GM18517 (cell line): ENCODE measurements around the gene CD164.
A peak's percentile ranks its signal among the peaks of the same experiment; 100 is the strongest.

ENCODE experiments used
- ATAC-seq: cut with Tn5 transposase; IDR thresholded peaks from one replicate; pipeline ENCODE4 v1.9.1; 2021; ENCODE audit warnings: mild to moderate bottlenecking, moderate library complexity; ENCODE audit not compliant: unreplicated experiment

Gene CD164

DNA sequence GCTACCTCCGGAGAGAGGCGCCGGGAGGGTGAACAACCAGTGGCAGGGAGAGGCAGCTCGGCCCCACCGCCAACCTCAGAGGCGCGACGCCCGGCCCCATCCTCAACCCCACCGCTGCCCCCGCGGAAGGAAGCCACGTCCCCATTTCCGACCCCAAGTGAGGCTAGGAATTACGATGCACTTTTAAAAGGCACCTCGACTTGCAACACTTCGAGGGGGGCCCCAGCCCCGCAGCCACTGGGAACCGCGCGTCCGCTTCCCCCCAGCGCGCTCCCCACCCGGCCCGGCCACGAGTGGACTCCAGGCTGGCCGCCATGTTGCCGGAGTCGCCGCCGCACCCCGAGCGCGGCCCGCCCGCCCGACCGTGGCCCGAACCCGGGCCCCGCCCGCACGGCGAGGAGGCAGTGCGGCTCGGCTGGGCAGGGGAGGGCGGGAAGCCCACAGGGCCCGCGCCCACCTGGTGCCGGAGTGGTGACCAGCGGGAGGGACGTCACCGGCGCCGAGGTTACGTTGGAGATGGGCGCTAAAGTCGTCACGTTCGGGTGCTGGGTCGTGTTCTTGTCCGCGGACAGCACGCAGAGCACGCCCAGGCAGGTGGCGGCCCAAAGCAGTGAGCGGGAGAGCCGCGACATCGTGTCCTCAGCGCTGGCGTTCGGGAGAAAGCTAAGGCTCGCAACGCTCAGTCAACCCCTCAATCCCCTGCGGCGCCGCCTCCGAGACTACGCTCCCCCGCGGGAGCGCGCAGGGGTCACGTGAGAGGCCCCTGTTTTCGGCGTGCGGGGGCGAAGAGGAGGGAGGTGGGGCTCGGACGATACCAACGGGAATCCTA, at the start of gene CD164:
Gene CD164 (minus strand): TSS at position 721 of the 829 bp plus-strand sequence. CDS start 89 bp downstream, at position 632.
- ATAC-seq: peak; percentile 34

GRCh38 chr6:109429496-109429895, 47.2 kb upstream of the CD164 start:
- ATAC-seq: no peak

GRCh38 chr6:109428889-109429477, 46.7 kb upstream of the CD164 start:
- ATAC-seq: no peak

DNA sequence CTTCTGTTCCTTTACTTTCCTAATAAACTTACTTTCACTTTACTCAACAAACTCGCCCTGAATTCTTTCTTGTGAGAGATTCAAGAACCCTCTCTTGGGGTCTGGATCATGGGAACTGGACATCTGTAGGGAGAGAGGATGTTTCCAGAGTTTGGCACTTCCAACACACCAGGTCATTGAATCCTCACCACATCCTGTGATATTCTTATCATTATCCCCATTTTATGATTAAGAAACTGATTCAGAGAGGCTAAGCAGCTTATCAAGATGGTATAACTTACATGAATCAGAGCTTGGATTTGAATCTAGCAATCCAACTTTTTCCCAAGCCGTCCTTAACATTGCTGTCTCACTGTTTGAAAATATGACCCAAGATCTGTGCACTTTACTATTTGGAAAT, 42.7 kb upstream of the CD164 start:
- no peak for ATAC-seq

- no peak for ATAC-seq
Observed at GRCh38 chr6:109421184-109421583, 38.9 kb upstream of the CD164 start.

- no peak for ATAC-seq
Observed at GRCh38 chr6:109420751-109421150, 38.5 kb upstream of the CD164 start.

- ATAC-seq: no peak
Observed at GRCh38 chr6:109417646-109418045, 35.4 kb upstream of the CD164 start.

DNA sequence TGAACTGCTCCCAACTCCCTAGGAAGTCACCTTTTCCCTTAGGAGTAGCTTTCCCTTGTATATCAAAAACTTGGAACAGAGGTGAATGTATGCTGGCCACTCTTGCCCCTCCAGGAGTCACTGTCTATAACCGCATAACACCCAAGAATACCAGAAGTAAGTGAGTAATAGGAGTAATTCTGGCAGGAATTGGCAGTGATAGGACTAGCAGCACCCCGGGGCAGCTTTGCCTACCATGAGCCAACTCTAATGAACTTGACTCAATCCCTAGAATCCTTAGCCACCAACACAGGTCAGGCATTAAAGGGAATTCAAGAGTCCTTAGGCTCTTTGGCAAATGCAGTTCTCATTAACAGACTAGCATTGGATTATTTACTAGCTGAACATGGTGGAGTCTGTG, 28.8 kb upstream of the CD164 start:
- ATAC-seq: no peak

DNA sequence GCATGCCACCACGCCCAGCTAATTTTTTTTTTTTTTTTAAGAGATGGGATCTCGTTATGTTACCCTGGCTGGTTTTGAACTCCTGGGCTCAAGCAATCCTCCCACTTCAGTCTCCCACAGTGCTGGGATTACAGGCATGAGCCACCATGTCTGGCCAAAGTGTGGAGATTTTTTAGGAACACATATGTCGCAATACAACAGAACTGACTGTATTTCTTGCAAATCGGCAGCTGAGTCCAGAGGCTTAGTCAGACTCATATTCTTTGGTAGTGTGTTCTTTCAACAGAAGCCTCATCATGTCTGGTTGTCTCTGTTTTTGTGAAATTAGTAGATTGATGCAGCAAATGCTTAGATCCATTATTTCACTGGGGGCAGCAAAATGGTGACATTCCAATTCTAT, 23.9 kb upstream of the CD164 start:
- no peak for ATAC-seq

GRCh38 chr6:109397020-109397419, 14.8 kb upstream of the CD164 start:
- no peak for ATAC-seq

DNA sequence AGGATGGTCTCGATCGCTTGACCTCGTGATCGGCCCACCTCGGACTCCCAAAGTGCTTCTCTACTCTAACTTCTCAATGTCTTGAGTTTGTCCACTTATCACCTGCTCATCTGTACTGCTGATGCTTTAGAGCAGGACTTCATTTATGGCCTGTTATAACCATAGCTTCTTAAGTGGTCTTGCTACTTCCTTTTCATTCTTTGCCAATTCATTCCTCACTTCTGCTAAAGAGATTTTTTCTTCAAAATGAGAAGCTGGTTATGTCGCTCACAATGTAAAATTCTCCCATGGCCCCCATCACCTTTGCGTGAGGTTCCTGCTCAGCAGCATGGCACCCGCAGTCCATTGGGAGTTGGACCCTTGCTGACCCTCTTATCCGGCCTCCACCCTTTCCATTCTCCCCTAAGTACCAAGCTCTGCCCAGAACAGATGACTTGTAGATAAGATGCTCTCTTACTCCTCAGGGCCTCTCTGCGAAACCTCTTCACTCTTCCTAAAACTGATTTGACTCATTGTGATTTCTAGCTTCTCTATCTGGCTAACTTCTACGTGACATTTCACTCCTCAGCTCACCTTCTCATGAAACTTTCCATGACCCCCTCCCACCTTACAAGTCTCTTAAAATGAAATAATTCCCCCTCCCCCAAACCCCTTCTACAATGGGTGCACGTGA, 13.9 kb upstream of the CD164 start:
- ATAC-seq: no peak

DNA sequence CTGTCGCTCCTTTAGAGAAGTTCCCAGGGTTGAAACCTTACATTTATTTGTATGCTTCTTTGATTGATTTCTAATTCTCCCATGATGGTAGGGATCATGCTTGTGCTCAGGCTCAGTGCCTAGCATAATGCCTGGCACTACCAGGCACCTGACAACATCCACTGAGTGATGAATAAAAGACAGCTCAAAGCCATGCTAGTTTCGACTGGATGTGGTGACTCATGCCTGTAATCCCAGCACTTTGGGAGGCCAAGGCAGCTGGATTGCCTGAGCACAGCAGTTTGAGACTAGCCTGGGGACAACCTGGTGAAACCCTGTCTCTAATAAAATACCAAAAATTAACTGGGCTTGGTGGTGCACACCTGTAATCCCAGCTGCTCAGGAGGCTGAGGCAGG, 11.6 kb upstream of the CD164 start:
- no peak for ATAC-seq

GRCh38 chr6:109393157-109393885, 11.1 kb upstream of the CD164 start:
- no peak for ATAC-seq

- ATAC-seq: no peak
Observed at GRCh38 chr6:109389650-109390274, 7.5 kb upstream of the CD164 start.

GRCh38 chr6:109388265-109388664, 6.0 kb upstream of the CD164 start:
- no peak for ATAC-seq

- ATAC-seq: no peak
Observed at GRCh38 chr6:109383438-109383940, 1.2 kb upstream of the CD164 start.

DNA sequence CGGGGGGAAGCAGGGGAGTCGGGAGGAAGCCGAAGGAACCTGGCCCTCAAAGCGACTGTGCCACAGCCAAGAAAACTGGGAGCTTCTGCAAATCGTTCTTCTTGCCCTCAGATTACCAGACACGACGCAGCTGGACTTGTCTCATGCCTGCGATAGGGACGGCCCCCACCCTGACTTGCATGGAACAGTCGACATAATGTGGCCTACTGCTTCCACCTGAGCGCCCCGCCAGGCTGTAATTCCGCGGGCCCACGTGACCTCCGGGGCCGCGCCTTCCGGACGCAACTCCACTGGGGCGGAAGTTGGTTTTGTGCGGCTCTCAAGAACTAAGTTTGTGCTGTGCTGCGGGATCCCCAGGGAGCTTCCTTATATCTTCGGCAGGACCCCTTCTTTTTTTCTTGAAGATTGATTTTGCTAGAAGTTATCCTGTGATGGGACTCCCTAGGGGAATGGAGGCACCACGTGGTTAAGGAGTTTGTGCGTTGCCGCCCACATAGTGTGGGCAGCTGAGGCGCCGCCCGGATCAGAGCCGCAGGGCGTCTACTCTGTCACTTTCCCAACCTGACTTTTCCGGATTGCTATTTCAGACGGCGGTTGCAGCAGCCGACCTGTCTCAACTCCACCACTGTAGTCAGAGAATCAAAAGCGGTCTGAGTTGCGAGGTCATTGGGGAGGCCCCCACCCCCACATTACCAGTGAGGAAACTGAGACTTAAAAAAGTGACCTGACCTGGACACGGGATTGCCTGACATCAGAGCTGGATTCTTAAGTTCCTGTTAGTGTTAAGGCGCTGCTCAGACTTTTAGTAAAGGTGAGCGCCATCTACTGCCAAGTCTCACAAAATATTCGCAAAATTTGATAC, 540 bp upstream of the CD164 start:
- ATAC-seq: peak; percentile 70

GRCh38 chr6:109381061-109381746, 1.1 kb downstream of the CD164 start:
- peak; percentile 4 for ATAC-seq

- no peak for ATAC-seq
Observed at GRCh38 chr6:109379711-109380110, 2.6 kb downstream of the CD164 start.
